ENCODE results near the gene SLC8B1. TPM values are rescaled to one million over a fixed set of nuclear protein-coding genes. Genes with fewer than 3 reads are reported as not detected.
A peak's percentile ranks its signal among the peaks of the same experiment; 100 is the strongest.

Gene SLC8B1
- total RNA-seq, 1 donor from 2014 or later, result 44.6 TPM

- Mint-ChIP-seq H3K4me3 (ENCODE audit: unreplicated experiment) (no peak overlapping the region), H3K27me3 (ENCODE audit: unreplicated experiment) (peaks cover 6% of the 10 kb centered on the region), H3K36me3 (ENCODE audit: low read depth, unreplicated experiment) (peaks cover 28% of the 10 kb centered on the region), H3K4me1 (ENCODE audit: unreplicated experiment) (peaks cover 4% of the 10 kb centered on the region), H3K9me3 (ENCODE audit: unreplicated experiment) (no peaks in the 10 kb centered on the region), H3K27ac (ENCODE audit: unreplicated experiment) (no peak overlapping the region)
- no peak for TF ChIP-seq CTCF (IDR thresholded peaks at IDR 0.05; ENCODE audit: unreplicated experiment)
- DNase-seq (ENCODE audit: low spot score), result no peak
Measured at GRCh38 chr12:113315358-113315757, 19.6 kb downstream of the SLC8B1 start.

- no peak for TF ChIP-seq CTCF (IDR thresholded peaks at IDR 0.05; ENCODE audit: unreplicated experiment)
- H3K36me3 Mint-ChIP-seq (ENCODE audit: low read depth, unreplicated experiment), result peaks cover 23% of the 10 kb centered on the region
- no peaks in the 10 kb centered on the region for H3K9me3 Mint-ChIP-seq (ENCODE audit: unreplicated experiment)
- H3K27me3 Mint-ChIP-seq (ENCODE audit: unreplicated experiment), result no peaks in the 10 kb centered on the region
- no peak for DNase-seq (ENCODE audit: low spot score)
- no peaks in the 10 kb centered on the region for H3K4me1 Mint-ChIP-seq (ENCODE audit: unreplicated experiment)
- H3K27ac Mint-ChIP-seq (ENCODE audit: unreplicated experiment), result no peak overlapping the region
- H3K4me3 Mint-ChIP-seq (ENCODE audit: unreplicated experiment), result peak overlapping the region; percentile 47
Measured at GRCh38 chr12:113314121-113314529, 20.8 kb downstream of the SLC8B1 start.

- no peaks in the 10 kb centered on the region for H3K9me3 Mint-ChIP-seq (ENCODE audit: unreplicated experiment)
- no peaks in the 10 kb centered on the region for H3K4me1 Mint-ChIP-seq (ENCODE audit: unreplicated experiment)
- H3K27ac Mint-ChIP-seq (ENCODE audit: unreplicated experiment), result no peak overlapping the region
- H3K4me3 Mint-ChIP-seq (ENCODE audit: unreplicated experiment), result no peak overlapping the region
- no peak for TF ChIP-seq CTCF (IDR thresholded peaks at IDR 0.05; ENCODE audit: unreplicated experiment)
- no peak for DNase-seq (ENCODE audit: low spot score)
- H3K27me3 Mint-ChIP-seq (ENCODE audit: unreplicated experiment), result no peaks in the 10 kb centered on the region
- H3K36me3 Mint-ChIP-seq (ENCODE audit: low read depth, unreplicated experiment), result peaks cover 9% of the 10 kb centered on the region
Measured at GRCh38 chr12:113310489-113310888, 24.4 kb downstream of the SLC8B1 start.

- Mint-ChIP-seq H3K4me1 (ENCODE audit: unreplicated experiment) (peaks cover 7% of the 10 kb centered on the region), H3K4me3 (ENCODE audit: unreplicated experiment) (no peak overlapping the region), H3K36me3 (ENCODE audit: low read depth, unreplicated experiment) (peaks cover 20% of the 10 kb centered on the region), H3K27me3 (ENCODE audit: unreplicated experiment) (peaks cover 1% of the 10 kb centered on the region), H3K9me3 (ENCODE audit: unreplicated experiment) (no peaks in the 10 kb centered on the region), H3K27ac (ENCODE audit: unreplicated experiment) (no peak overlapping the region)
- DNase-seq (ENCODE audit: low spot score), result no peak
- no peak for TF ChIP-seq CTCF (IDR thresholded peaks at IDR 0.05; ENCODE audit: unreplicated experiment)
Measured at GRCh38 chr12:113306382-113306781, 28.5 kb downstream of the SLC8B1 start.

- no peaks in the 10 kb centered on the region for H3K9me3 Mint-ChIP-seq (ENCODE audit: unreplicated experiment)
- DNase-seq (ENCODE audit: low spot score), result no peak
- peaks cover 1% of the 10 kb centered on the region for H3K27me3 Mint-ChIP-seq (ENCODE audit: unreplicated experiment)
- TF ChIP-seq CTCF (IDR thresholded peaks at IDR 0.05; ENCODE audit: unreplicated experiment), result no peak
- H3K4me3 Mint-ChIP-seq (ENCODE audit: unreplicated experiment), result no peak overlapping the region
- H3K4me1 Mint-ChIP-seq (ENCODE audit: unreplicated experiment), result peaks cover 7% of the 10 kb centered on the region
- H3K27ac Mint-ChIP-seq (ENCODE audit: unreplicated experiment), result no peak overlapping the region
- H3K36me3 Mint-ChIP-seq (ENCODE audit: low read depth, unreplicated experiment), result peaks cover 15% of the 10 kb centered on the region
Measured at GRCh38 chr12:113305281-113305856, 29.5 kb downstream of the SLC8B1 start.

Data from endothelial cell (in vitro differentiated cells).